Neural progenitor cell (in vitro differentiated cells): ENCODE data around the gene YWHAH. TPM values are rescaled to one million over a fixed set of nuclear protein-coding genes. Genes with fewer than 3 reads are reported as not detected.

Experiments
- DNase-seq: peaks from one replicate; pipeline ENCODE4 v3.0.0-alpha.2; 2016; ENCODE audit warnings: low spot score
- H2AFZ ChIP-seq: fragments of 200-600 bp; sonication (generic); replicated peaks from 2 replicates; pipeline ENCODE4 v1.6.1; 2016; ENCODE audit warnings: antibody characterized with exemption
- H3F3A ChIP-seq: fragments of 200-600 bp; sonication (generic); 2 replicates; pipeline ENCODE4 v1.6.1; 2016; ENCODE audit warnings: antibody characterized with exemption, low read depth
- H3K27ac ChIP-seq: fragments of 200-600 bp; sonication (generic); 2 replicates; pipeline ENCODE4 v1.5.1; 2016; ENCODE audit warnings: mild to moderate bottlenecking
- H3K27me3 ChIP-seq: fragments of 200-600 bp; sonication (generic); 2 replicates; pipeline ENCODE4 v1.6.1; 2016; ENCODE audit warnings: mild to moderate bottlenecking, moderate library complexity
- H3K36me3 ChIP-seq: fragments of 200-600 bp; sonication (generic); 2 replicates; pipeline ENCODE4 v1.5.1; 2016
- H3K4me1 ChIP-seq: fragments of 200-600 bp; sonication (generic); 2 replicates; pipeline ENCODE4 v1.6.1; 2016; ENCODE audit warnings: mixed run types
- H3K4me2 ChIP-seq: fragments of 200-600 bp; sonication (generic); 2 replicates; pipeline ENCODE4 v1.6.1; 2016
- H3K4me3 ChIP-seq: fragments of 200-600 bp; sonication (generic); 2 replicates; pipeline ENCODE4 v1.5.1; 2016
- H3K79me2 ChIP-seq: fragments of 200-600 bp; sonication (generic); 2 replicates; pipeline ENCODE4 v1.6.1; 2016; ENCODE audit warnings: low read depth
- H3K9ac ChIP-seq: fragments of 200-600 bp; sonication (generic); 2 replicates; pipeline ENCODE4 v1.6.1; 2016
- H3K9me3 ChIP-seq: fragments of 200-600 bp; sonication (generic); 2 replicates; pipeline ENCODE4 v1.5.1; 2016; ENCODE audit warnings: low read depth
- H4K20me1 ChIP-seq: fragments of 200-600 bp; sonication (generic); 2 replicates; pipeline ENCODE4 v1.6.1; 2016; ENCODE audit warnings: low read depth
- H3K27ac Mint-ChIP-seq: 3 replicates; pipeline ENCODE4 v1.8.0; 2021; ENCODE audit warnings: mixed read lengths
- H3K27me3 Mint-ChIP-seq: 2 replicates; pipeline ENCODE4 v1.8.0; 2022; ENCODE audit warnings: low read depth, mild to moderate bottlenecking, inconsistent platforms, moderate library complexity, mixed read lengths; ENCODE audit not compliant: insufficient read depth
- H3K36me3 Mint-ChIP-seq: 3 replicates; pipeline ENCODE4 v1.8.0; 2021; ENCODE audit warnings: mixed read lengths
- H3K4me1 Mint-ChIP-seq: 3 replicates; pipeline ENCODE4 v1.8.0; 2021; ENCODE audit warnings: mixed read lengths
- H3K4me3 Mint-ChIP-seq: 3 replicates; pipeline ENCODE4 v1.8.0; 2021; ENCODE audit warnings: mild to moderate bottlenecking, moderate library complexity, mixed read lengths
- H3K9me3 Mint-ChIP-seq: 3 replicates; pipeline ENCODE4 v1.8.0; 2020; ENCODE audit warnings: mixed read lengths
- EZH2 ChIP-seq: fragments of 200-600 bp; sonication (generic); IDR thresholded peaks from 2 replicates; pipeline ENCODE4 v1.6.1; 2017; ENCODE audit warnings: antibody characterized with exemption, mild to moderate bottlenecking, moderate library complexity
- EZH2phosphoT487 ChIP-seq: fragments of 200-600 bp; sonication (generic); IDR thresholded peaks from 2 replicates; pipeline ENCODE4 v1.6.1; 2017; ENCODE audit warnings: antibody characterized with exemption
- total RNA-seq: library from RNA; depleted of rRNA; stranded (reverse); fragments of >200 nt; gene quantifications from 2 replicates; pipeline ENCODE4 v1.2.3, GENCODE V29; 2015; ENCODE audit warnings: low replicate concordance
- TF ChIP-seq, protein P1 (sequence below): fragments of 200-600 bp; sonication (generic); IDR thresholded peaks from 2 replicates; pipeline ENCODE4 v1.5.1; 2017; ENCODE audit warnings: antibody characterized with exemption, mild to moderate bottlenecking

The YWHAH gene
- total RNA-seq, 1 donor from 2014 or later = 158 TPM

DNA sequence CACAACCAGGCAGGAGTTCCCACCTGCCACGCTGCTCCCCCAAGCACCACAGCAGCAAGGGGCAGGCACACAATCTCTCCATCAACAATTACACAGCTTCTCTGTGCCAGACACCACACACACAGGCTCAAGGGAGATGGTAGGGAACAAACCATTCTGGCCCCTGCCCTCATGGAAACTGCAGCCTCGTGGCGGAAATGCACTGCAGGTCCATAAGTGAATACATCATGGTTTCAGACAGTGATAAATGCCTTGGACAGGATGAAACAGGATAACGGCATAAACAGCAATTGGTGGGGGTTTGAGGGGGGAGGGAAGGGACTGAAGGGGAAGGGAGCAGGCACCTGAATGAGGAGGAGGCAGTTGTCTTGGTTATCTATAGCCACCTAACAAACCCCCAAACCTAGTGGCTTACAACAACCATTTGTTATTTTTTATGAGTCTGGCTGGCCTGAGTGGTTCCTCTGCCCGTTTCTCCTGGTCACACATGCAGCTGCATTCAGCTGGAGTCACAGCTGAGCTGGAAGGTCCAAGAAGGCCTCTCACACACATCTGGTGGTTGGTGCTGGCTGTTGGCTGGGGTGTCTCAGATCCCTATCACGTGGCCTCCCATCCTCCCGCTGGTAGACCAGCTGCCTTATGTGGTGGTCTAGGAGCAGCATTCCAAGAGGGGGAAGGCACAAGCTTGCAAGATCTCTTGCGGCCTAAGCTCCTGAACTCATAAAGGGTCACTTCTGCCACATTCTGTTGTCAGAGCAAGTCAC is 15.0 kb upstream of the YWHAH start:
- Mint-ChIP-seq H3K27ac (peak overlapping the region; percentile 9), H3K4me1 (peaks cover 12% of the 10 kb centered on the region)
- H3K4me2 ChIP-seq = no peak overlapping the region

DNA sequence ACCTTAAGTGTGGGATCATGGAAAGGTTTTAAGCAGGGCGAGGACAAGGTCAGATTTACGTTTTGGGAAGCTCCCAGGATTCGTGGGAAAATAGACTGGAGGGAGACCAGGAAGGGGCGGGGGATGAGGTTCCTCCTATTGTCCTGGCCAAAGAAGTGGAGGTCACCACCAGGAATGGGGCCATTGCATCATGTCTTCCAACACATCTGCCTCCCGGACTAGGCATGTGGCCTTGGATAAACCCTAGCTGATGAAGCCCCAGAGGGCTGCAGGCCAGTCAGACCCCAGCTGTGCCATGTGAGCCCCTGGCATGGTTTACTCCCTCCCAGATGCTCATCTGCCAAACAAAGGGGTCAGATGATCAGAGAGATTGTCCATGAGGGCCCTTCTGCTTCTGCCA is 11.5 kb upstream of the YWHAH start:
- no peaks in the 10 kb centered on the region for H3K9me3 ChIP-seq
- H3K9me3 Mint-ChIP-seq = no peaks in the 10 kb centered on the region
- H4K20me1 ChIP-seq = no peaks in the 10 kb centered on the region
- no peaks in the 10 kb centered on the region for H3K79me2 ChIP-seq
- no peak overlapping the region for H3K4me2 ChIP-seq
- no peak overlapping the region for H3K4me3 Mint-ChIP-seq
- H3K4me1 ChIP-seq = peaks cover 11% of the 10 kb centered on the region
- TF ChIP-seq, protein P1, sequence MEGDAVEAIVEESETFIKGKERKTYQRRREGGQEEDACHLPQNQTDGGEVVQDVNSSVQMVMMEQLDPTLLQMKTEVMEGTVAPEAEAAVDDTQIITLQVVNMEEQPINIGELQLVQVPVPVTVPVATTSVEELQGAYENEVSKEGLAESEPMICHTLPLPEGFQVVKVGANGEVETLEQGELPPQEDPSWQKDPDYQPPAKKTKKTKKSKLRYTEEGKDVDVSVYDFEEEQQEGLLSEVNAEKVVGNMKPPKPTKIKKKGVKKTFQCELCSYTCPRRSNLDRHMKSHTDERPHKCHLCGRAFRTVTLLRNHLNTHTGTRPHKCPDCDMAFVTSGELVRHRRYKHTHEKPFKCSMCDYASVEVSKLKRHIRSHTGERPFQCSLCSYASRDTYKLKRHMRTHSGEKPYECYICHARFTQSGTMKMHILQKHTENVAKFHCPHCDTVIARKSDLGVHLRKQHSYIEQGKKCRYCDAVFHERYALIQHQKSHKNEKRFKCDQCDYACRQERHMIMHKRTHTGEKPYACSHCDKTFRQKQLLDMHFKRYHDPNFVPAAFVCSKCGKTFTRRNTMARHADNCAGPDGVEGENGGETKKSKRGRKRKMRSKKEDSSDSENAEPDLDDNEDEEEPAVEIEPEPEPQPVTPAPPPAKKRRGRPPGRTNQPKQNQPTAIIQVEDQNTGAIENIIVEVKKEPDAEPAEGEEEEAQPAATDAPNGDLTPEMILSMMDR = no peak
- TF ChIP-seq EZH2 (no peak), EZH2phosphoT487 (no peak)
- peaks cover 4% of the 10 kb centered on the region for H3K4me1 Mint-ChIP-seq
- no peak overlapping the region for H3K9ac ChIP-seq
- no peaks in the 10 kb centered on the region for H3K27me3 ChIP-seq
- no peak overlapping the region for H3K4me3 ChIP-seq
- no peak overlapping the region for H2AFZ ChIP-seq
- DNase-seq = no peak
- H3K36me3 ChIP-seq = no peaks in the 10 kb centered on the region
- H3K27me3 Mint-ChIP-seq = peaks cover 9% of the 10 kb centered on the region
- H3K27ac ChIP-seq = no peak overlapping the region
- no peaks in the 10 kb centered on the region for H3K36me3 Mint-ChIP-seq
- peaks cover 12% of the 10 kb centered on the region for H3F3A ChIP-seq
- H3K27ac Mint-ChIP-seq = no peak overlapping the region

More for the DNA sequence above, 15.0 kb upstream of the YWHAH start:
- Mint-ChIP-seq H3K4me3 (no peak overlapping the region), H3K36me3 (no peaks in the 10 kb centered on the region), H3K9me3 (no peaks in the 10 kb centered on the region), H3K27me3 (peaks cover 9% of the 10 kb centered on the region)
- H3K27ac ChIP-seq = no peak overlapping the region
- H2AFZ ChIP-seq = no peak overlapping the region
- H3K36me3 ChIP-seq = no peaks in the 10 kb centered on the region
- H3F3A ChIP-seq = no peaks in the 10 kb centered on the region
- H4K20me1 ChIP-seq = no peaks in the 10 kb centered on the region
- H3K9ac ChIP-seq = no peak overlapping the region
- no peak overlapping the region for H3K4me3 ChIP-seq
- no peaks in the 10 kb centered on the region for H3K9me3 ChIP-seq
- peaks cover 10% of the 10 kb centered on the region for H3K4me1 ChIP-seq
- H3K27me3 ChIP-seq = no peaks in the 10 kb centered on the region
- no peaks in the 10 kb centered on the region for H3K79me2 ChIP-seq
- DNase-seq = no peak
- TF ChIP-seq EZH2phosphoT487 = no peak

DNA sequence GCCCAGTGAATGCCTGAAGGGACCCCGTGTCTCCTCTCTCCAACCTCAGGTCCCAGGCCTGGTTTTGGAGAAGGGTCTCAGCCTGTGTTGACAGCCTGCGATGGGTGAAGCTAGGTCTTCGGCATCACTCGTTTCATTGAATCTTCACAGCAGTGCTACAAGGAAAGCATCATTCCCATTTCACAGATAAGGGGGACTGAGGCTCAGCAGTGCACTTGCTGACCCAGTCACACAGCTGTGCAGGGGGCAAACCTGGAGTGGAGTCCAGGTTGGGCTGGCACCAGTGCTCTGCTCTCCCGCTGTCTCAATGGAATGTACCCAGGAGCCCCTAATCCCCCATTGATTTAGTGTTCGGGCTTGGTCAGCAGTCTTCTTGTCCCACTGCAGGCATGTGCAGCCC is 10.9 kb upstream of the YWHAH start:
- Histone ChIP-seq H3K4me2 (no peak overlapping the region), H3K36me3 (no peaks in the 10 kb centered on the region), H3K4me1 (peaks cover 16% of the 10 kb centered on the region), H3K27ac (no peak overlapping the region), H3F3A (peaks cover 12% of the 10 kb centered on the region), H3K4me3 (no peak overlapping the region), H2AFZ (no peak overlapping the region), H3K9me3 (no peaks in the 10 kb centered on the region), H3K79me2 (no peaks in the 10 kb centered on the region), H3K9ac (no peak overlapping the region), H4K20me1 (no peaks in the 10 kb centered on the region), H3K27me3 (no peaks in the 10 kb centered on the region)
- H3K4me1 Mint-ChIP-seq = peaks cover 4% of the 10 kb centered on the region
- H3K36me3 Mint-ChIP-seq = no peaks in the 10 kb centered on the region
- DNase-seq = peak; percentile 48
- H3K9me3 Mint-ChIP-seq = no peaks in the 10 kb centered on the region
- peaks cover 9% of the 10 kb centered on the region for H3K27me3 Mint-ChIP-seq
- H3K4me3 Mint-ChIP-seq = no peak overlapping the region
- TF ChIP-seq, protein P1 = no peak
- TF ChIP-seq EZH2phosphoT487 = no peak
- TF ChIP-seq EZH2 = no peak
- no peak overlapping the region for H3K27ac Mint-ChIP-seq

DNA sequence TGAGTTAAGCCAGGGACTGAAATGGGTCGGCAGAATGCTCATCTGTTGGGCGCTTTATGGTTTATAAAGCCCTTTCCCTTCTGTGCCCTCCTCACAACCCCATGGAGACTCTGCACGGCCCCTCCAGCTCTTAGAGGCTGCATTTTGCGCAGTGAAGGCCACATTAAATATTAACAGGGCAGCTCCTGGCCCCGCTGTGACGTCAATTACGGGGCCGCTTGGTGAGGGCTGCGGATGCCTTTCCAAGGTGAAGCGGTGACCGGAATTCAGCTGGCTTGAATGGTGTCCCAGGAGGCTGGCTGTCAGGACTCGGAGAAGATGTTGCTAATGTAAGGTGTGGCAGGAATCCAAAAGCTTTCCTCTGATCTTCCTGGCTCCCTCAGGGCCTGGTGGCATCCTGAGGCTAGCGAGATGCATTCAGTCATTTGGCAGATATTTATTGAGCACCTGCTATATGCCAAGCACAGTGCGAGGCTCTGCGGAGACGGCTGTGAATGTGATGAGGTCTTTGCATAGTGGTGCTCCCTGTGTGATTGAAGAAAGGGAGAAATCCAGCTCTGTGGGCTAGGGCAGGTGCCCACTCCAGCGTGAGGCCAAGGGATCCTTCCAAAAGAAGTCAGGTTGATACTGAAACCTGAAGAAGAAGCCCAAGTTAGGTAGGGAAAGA is 10.4 kb upstream of the YWHAH start:
- Histone ChIP-seq H3K9ac (no peak overlapping the region), H3K4me1 (peaks cover 18% of the 10 kb centered on the region), H3K79me2 (no peaks in the 10 kb centered on the region), H3K36me3 (no peaks in the 10 kb centered on the region), H3K9me3 (no peaks in the 10 kb centered on the region), H3K27me3 (no peaks in the 10 kb centered on the region), H3F3A (peaks cover 12% of the 10 kb centered on the region), H2AFZ (no peak overlapping the region), H3K4me2 (no peak overlapping the region), H4K20me1 (no peaks in the 10 kb centered on the region), H3K4me3 (no peak overlapping the region), H3K27ac (no peak overlapping the region)
- Mint-ChIP-seq H3K4me3 (peak overlapping the region; percentile 52), H3K27ac (peak overlapping the region; percentile 46), H3K9me3 (no peaks in the 10 kb centered on the region), H3K27me3 (peaks cover 6% of the 10 kb centered on the region), H3K4me1 (peaks cover 4% of the 10 kb centered on the region), H3K36me3 (no peaks in the 10 kb centered on the region)
- TF ChIP-seq EZH2phosphoT487 (no peak), EZH2 (no peak)
- TF ChIP-seq, protein P1 = no peak
- DNase-seq = no peak
